Measurements from ENCODE around the gene TRAPPC5. TPM values are rescaled to one million over a fixed set of nuclear protein-coding genes. Genes with fewer than 3 reads are reported as not detected.

Gene TRAPPC5
- total and polyA plus RNA-seq, 4 donors: 29.8 to 224 (median 125) TPM

DNA sequence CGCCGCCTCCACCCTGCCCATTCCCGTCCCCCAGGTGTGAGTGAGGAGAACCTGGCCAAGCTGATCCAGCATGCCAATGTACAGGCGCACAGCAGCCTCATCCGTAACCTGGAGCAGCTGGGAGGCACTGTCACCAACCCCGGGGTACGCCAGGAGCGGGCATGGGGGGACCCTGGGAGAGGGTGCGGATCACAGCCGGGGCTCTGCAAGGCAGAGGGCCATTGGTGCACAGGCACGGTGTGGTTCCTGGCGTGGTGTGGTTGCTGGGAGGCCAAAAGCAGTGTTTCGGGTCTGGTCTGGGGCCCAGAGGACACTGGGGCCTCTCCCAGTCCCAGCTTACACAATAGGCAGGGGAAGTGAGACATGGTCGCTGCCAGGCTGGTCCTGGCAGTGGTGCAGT, 35.5 kb upstream of the TRAPPC5 start:
- 55 to 82% methylated on average over 14 of the region's 14 CpGs for WGBS, 2 donors
- TF ChIP-seq, protein P1, sequence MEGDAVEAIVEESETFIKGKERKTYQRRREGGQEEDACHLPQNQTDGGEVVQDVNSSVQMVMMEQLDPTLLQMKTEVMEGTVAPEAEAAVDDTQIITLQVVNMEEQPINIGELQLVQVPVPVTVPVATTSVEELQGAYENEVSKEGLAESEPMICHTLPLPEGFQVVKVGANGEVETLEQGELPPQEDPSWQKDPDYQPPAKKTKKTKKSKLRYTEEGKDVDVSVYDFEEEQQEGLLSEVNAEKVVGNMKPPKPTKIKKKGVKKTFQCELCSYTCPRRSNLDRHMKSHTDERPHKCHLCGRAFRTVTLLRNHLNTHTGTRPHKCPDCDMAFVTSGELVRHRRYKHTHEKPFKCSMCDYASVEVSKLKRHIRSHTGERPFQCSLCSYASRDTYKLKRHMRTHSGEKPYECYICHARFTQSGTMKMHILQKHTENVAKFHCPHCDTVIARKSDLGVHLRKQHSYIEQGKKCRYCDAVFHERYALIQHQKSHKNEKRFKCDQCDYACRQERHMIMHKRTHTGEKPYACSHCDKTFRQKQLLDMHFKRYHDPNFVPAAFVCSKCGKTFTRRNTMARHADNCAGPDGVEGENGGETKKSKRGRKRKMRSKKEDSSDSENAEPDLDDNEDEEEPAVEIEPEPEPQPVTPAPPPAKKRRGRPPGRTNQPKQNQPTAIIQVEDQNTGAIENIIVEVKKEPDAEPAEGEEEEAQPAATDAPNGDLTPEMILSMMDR (IDR thresholded peaks at IDR 0.05; ENCODE audit: control extremely low read depth, extremely low read depth): no peak
- H3K9ac ChIP-seq (ENCODE audit: insufficient read depth in 1 of 2, low read length in 2 of 2): no peak overlapping the region
- H3K4me1 ChIP-seq (ENCODE audit: control insufficient read depth in 5 of 5, insufficient read depth in 5 of 5, low read length in 5 of 5): peaks cover 0 to 6% (median 0%) of the 10 kb centered on the region in 5 donors
- H3K36me3 ChIP-seq (ENCODE audit: control insufficient read depth in 4 of 4, insufficient read depth in 4 of 4, low read length in 4 of 4): peaks cover 0 to 24% (median under 1%) of the 10 kb centered on the region in 4 donors
- ATAC-seq (ENCODE audit: insufficient read depth, low FRiP score) (no peak), DNase-seq (no peak)
- no peaks in the 10 kb centered on the region for H3K9me3 ChIP-seq (ENCODE audit: control insufficient read depth in 4 of 4, insufficient read depth in 3 of 4, low read length in 3 of 4)
- no peak overlapping the region for H3K4me3 ChIP-seq
- H3K27me3 ChIP-seq (ENCODE audit: control insufficient read depth in 3 of 3, insufficient read depth in 3 of 3, low read length in 2 of 3): no peaks in the 10 kb centered on the region
- no peak overlapping the region for H3K27ac ChIP-seq (ENCODE audit: low read depth in 1 of 2, low read length in 1 of 2)

- TF ChIP-seq, protein P1 (IDR thresholded peaks at IDR 0.05; ENCODE audit: control extremely low read depth, extremely low read depth): no peak
- no peak for DNase-seq
- Histone ChIP-seq H3K4me3 (no peak overlapping the region), H3K27me3 (ENCODE audit: control insufficient read depth in 3 of 3, insufficient read depth in 3 of 3, low read length in 2 of 3) (peaks cover 0 to 3% (median 0%) of the 10 kb centered on the region in 3 donors), H3K27ac (ENCODE audit: low read depth in 1 of 2, low read length in 1 of 2) (no peak overlapping the region), H3K9ac (ENCODE audit: insufficient read depth in 1 of 2, low read length in 2 of 2) (no peak overlapping the region), H3K4me1 (ENCODE audit: control insufficient read depth in 5 of 5, insufficient read depth in 5 of 5, low read length in 5 of 5) (peaks cover 0 to 4% (median 0%) of the 10 kb centered on the region in 5 donors), H3K36me3 (ENCODE audit: control insufficient read depth in 4 of 4, insufficient read depth in 4 of 4, low read length in 4 of 4) (peaks cover 0 to 23% (median 0%) of the 10 kb centered on the region in 4 donors), H3K9me3 (ENCODE audit: control insufficient read depth in 4 of 4, insufficient read depth in 3 of 4, low read length in 3 of 4) (no peaks in the 10 kb centered on the region)
- no peak for ATAC-seq (ENCODE audit: insufficient read depth, low FRiP score)
- WGBS, 2 donors: 41 to 67% methylated on average over 19 to 20 of the region's 20 CpGs
These were observed 34.8 kb upstream of the TRAPPC5 start for GRCh38 chr19:7645656-7646425.

DNA sequence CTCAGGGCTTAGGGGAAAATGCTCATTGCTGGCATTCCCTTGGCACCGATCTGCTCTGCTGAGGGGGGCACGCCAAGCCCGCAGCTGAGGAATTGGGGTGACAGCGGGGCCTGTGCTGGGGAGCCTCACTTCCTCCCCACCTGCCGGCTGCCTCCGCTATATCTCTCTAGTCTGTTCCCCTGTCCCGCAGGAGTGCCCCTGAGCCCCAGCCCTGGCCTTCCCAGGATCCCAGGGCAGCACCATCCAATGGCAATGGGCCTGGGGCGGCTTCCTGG, 34.3 kb upstream of the TRAPPC5 start:
- no peak for DNase-seq
- Histone ChIP-seq H3K4me1 (ENCODE audit: control insufficient read depth in 5 of 5, insufficient read depth in 5 of 5, low read length in 5 of 5) (peaks cover 0 to 4% (median 0%) of the 10 kb centered on the region in 5 donors), H3K9ac (ENCODE audit: insufficient read depth in 1 of 2, low read length in 2 of 2) (no peak overlapping the region), H3K9me3 (ENCODE audit: control insufficient read depth in 4 of 4, insufficient read depth in 3 of 4, low read length in 3 of 4) (no peaks in the 10 kb centered on the region), H3K4me3 (no peak overlapping the region), H3K27me3 (ENCODE audit: control insufficient read depth in 3 of 3, insufficient read depth in 3 of 3, low read length in 2 of 3) (peaks cover 0 to 3% (median 0%) of the 10 kb centered on the region in 3 donors), H3K27ac (ENCODE audit: low read depth in 1 of 2, low read length in 1 of 2) (no peak overlapping the region), H3K36me3 (ENCODE audit: control insufficient read depth in 4 of 4, insufficient read depth in 4 of 4, low read length in 4 of 4) (peaks cover 0 to 23% (median 0%) of the 10 kb centered on the region in 4 donors)
- WGBS, 2 donors: 65 to 86% methylated on average over 7 to 8 of the region's 8 CpGs
- TF ChIP-seq, protein P1 (IDR thresholded peaks at IDR 0.05; ENCODE audit: control extremely low read depth, extremely low read depth): no peak
- no peak for ATAC-seq (ENCODE audit: insufficient read depth, low FRiP score)

Data from lung (tissue), 12 donors.